Stomach (tissue), 9 donors: ENCODE measurements around the gene OPCML. TPM values are rescaled to one million over a fixed set of nuclear protein-coding genes. Genes with fewer than 3 reads are reported as not detected.
A peak's percentile ranks its signal among the peaks of the same experiment; 100 is the strongest.

Experiments
- DNase-seq, 2 donors: peaks; one replicate each; pipeline versions ENCODE4 v3.0.0 to v3.0.0-alpha.2; 2013 to 2019
- H3K27ac ChIP-seq, 5 donors: fragments of 200-600 bp in 4 of 5; sonication (generic) in 4 of 5; one replicate each; pipeline ENCODE4 v1.5.1; 2013 to 2019; ENCODE audit warnings: mild to moderate bottlenecking in 1 of 5, moderate library complexity in 1 of 5
- H3K27me3 ChIP-seq, 3 donors: fragments of 200-600 bp; sonication (generic); one replicate each; pipeline ENCODE4 v1.5.1; 2017 to 2019; ENCODE audit warnings: mixed run types in 1 of 3
- H3K36me3 ChIP-seq, 4 donors: fragments of 200-600 bp; sonication (generic); 1 replicate in 3 of 4; 2 replicates in 1 of 4; pipeline ENCODE4 v1.5.1; 2016 to 2019
- H3K4me1 ChIP-seq, 4 donors: fragments of 200-600 bp; sonication (generic); one replicate each; pipeline ENCODE4 v1.5.1; 2016 to 2019
- H3K4me3 ChIP-seq, 4 donors: fragments of 200-600 bp; sonication (generic) in 3 of 4; one replicate each; pipeline ENCODE4 v1.5.1; 2016 to 2019; ENCODE audit warnings: mild to moderate bottlenecking in 1 of 4
- H3K9me3 ChIP-seq, 4 donors: fragments of 200-600 bp; sonication (generic); one replicate each; pipeline ENCODE4 v1.5.1; 2016 to 2019
- EP300 ChIP-seq: sonication (generic); formaldehyde crosslinking; IDR thresholded peaks from one replicate; pipeline ENCODE4 v1.6.1; 2017; ENCODE audit warnings: antibody characterized with exemption
- POLR2A ChIP-seq, 4 donors: fragments of 450-650 bp; IDR thresholded peaks; one replicate each; pipeline ENCODE4 v1.6.1; 2016; ENCODE audit warnings: antibody characterized with exemption in 4 of 4, control low read depth in 2 of 4, mild to moderate bottlenecking in 1 of 4, moderate library complexity in 1 of 4
- POLR2AphosphoS5 ChIP-seq, 3 donors: sonication (generic); formaldehyde crosslinking; IDR thresholded peaks; one replicate each; pipeline ENCODE4 v1.6.1; 2016; ENCODE audit warnings: antibody characterized with exemption in 3 of 3
- WGBS, 5 donors: extraction: QIAGEN DNeasy Blood & Tissue Kit in 3 of 5; methylation state at CpG; one replicate each; pipeline versions ENCODE4 v1.1.5 to v1.1.7; 2013 to 2018; 5-methylcytosine and 5-hydroxymethylcytosine counted together
- intact Hi-C: fragments of 100-400 bp; cut with DNase I; formaldehyde crosslinking; loops from one replicate; pipeline ENCODE4 v1.15.1; 2023; ENCODE audit warnings: low total_unique reads
- polyA plus RNA-seq, 3 donors: library from polyadenylated mRNA; stranded (reverse); fragments of 200-250 nt; gene quantifications; one replicate each; pipeline ENCODE4 v1.2.3, GENCODE V29; 2013
- total RNA-seq, 5 donors: library from RNA; depleted of rRNA; stranded (reverse); fragments of >200 nt; gene quantifications; one replicate each; pipeline versions ENCODE4 v1.1.0 to v1.2.3, GENCODE V29; 2014 to 2016
- TF ChIP-seq, protein P1 (sequence below), 7 experiments: fragments of 450-650 bp in 4 of 7; fragments of 200-600 bp in 3 of 7; sonication (generic) in 3 of 7; IDR thresholded peaks; one replicate each; pipeline ENCODE4 v1.5.1; 2016 to 2019; ENCODE audit warnings: antibody characterized with exemption in 7 of 7, control low read depth in 2 of 7, mild to moderate bottlenecking in 1 of 7
- donor health status: healthy with polysubstance abuse.
- donor health status: Bipolar disorder and iron deficiency.
- donor health status: healthy.

Gene OPCML
- total and polyA plus RNA-seq, 8 donors = 0.03 to 0.92 (median 0.55) TPM; not detected in 3

DNA sequence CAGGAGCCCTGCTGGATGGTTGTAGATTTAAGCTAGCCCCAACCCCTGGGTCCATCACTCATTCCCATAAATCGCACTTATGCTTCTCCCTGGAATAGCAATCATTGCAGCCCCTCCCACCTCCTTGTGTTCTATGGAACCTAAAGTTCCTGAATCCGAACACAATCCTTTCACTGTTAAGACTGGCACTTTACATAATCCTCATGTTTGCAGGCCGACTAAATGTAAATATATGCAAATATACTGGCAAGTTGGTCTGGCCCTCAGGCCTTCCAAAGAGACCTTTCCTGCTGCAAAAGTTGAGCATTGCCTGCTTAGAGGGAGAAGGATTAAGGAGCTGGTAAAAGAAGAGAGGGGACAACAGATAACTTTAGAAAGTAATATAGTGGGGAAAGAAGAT lies 892.9 kb downstream of the OPCML start:
- no peaks in the 10 kb centered on the region for H3K9me3 ChIP-seq
- intact Hi-C loops = no loop called here
- no peak overlapping the region for H3K27ac ChIP-seq
- DNase-seq = no peak
- H3K4me3 ChIP-seq = no peak overlapping the region
- 46 to 57% (median 50%) methylated on average over 3 of the region's 3 CpGs for WGBS, 5 donors
- H3K36me3 ChIP-seq = no peaks in the 10 kb centered on the region
- TF ChIP-seq EP300 (no peak), POLR2A (IDR thresholded peaks at IDR 0.05) (no peak), POLR2AphosphoS5 (IDR thresholded peaks at IDR 0.05) (no peak)
- TF ChIP-seq, protein P1, sequence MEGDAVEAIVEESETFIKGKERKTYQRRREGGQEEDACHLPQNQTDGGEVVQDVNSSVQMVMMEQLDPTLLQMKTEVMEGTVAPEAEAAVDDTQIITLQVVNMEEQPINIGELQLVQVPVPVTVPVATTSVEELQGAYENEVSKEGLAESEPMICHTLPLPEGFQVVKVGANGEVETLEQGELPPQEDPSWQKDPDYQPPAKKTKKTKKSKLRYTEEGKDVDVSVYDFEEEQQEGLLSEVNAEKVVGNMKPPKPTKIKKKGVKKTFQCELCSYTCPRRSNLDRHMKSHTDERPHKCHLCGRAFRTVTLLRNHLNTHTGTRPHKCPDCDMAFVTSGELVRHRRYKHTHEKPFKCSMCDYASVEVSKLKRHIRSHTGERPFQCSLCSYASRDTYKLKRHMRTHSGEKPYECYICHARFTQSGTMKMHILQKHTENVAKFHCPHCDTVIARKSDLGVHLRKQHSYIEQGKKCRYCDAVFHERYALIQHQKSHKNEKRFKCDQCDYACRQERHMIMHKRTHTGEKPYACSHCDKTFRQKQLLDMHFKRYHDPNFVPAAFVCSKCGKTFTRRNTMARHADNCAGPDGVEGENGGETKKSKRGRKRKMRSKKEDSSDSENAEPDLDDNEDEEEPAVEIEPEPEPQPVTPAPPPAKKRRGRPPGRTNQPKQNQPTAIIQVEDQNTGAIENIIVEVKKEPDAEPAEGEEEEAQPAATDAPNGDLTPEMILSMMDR (IDR thresholded peaks at IDR 0.05) = no peak
- H3K4me1 ChIP-seq = no peaks in the 10 kb centered on the region
- no peaks in the 10 kb centered on the region for H3K27me3 ChIP-seq

DNA sequence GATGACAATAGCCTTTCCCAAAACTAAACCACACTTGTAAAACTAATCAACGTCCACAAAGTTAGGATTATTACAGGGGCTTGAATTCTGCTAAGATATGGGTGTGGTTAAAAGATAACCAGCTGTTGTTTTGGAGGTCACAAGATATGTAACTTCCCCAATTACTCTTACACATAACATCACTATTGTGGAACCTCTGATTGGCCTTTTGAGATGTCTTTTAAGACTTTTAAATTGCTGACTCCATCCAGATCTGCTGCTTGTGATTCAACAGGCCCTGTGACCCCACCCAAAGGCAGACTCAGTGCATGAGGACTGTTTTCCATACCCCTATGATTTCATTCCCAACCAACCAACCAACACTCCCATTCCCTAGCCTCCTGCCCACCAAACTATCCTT lies 893.9 kb downstream of the OPCML start:
- intact Hi-C loops = no loop called here
- WGBS, 5 donors = 59 to 67% (median 64%) methylated on average over 1 of the region's 1 CpG
- Histone ChIP-seq H3K4me3 (no peak overlapping the region), H3K27ac (no peak overlapping the region), H3K27me3 (no peaks in the 10 kb centered on the region), H3K9me3 (no peaks in the 10 kb centered on the region), H3K36me3 (no peaks in the 10 kb centered on the region), H3K4me1 (no peaks in the 10 kb centered on the region)
- no peak for DNase-seq
- TF ChIP-seq POLR2AphosphoS5 (IDR thresholded peaks at IDR 0.05) (no peak), POLR2A (IDR thresholded peaks at IDR 0.05) (no peak), EP300 (no peak)
- TF ChIP-seq, protein P1 (IDR thresholded peaks at IDR 0.05) = no peak

- intact Hi-C loops = no loop called here
Observed at GRCh38 chr11:132636523-132636922, 895.8 kb downstream of the OPCML start.

DNA sequence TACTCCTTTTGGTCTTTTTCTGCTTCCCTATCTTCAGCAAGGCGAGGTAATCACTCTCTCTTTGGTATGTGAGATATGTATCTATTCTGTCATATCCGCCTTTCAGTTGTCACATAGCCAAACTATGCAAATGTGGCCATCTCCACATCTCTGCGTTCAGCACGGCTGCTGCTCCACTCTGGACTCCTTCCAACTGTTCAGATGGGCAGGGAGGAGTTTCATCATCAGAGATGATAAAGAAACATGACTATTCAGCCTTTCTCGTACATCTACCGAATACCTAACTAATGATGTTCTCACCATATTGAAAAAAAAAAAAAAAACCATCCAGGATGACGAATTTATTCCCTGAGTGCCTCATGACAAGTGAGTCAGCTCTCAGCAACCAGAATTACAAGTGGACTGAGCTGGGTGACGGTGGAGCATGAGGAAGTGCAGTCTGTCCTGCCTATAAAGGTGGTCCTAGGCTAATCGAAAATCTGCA lies 899.6 kb downstream of the OPCML start:
- intact Hi-C loops = no loop called here
- TF ChIP-seq POLR2A (IDR thresholded peaks at IDR 0.05) (no peak), EP300 (no peak), POLR2AphosphoS5 (IDR thresholded peaks at IDR 0.05) (no peak)
- TF ChIP-seq, protein P1 (IDR thresholded peaks at IDR 0.05) = no peak
- H3K36me3 ChIP-seq = no peaks in the 10 kb centered on the region
- no peak overlapping the region for H3K4me3 ChIP-seq
- H3K27me3 ChIP-seq = no peaks in the 10 kb centered on the region
- no peak overlapping the region for H3K27ac ChIP-seq
- 69 to 81% (median 71%) methylated on average over 9 of the region's 9 CpGs for WGBS, 5 donors
- peak in 1 of 2 donors; percentile 36 for DNase-seq
- no peaks in the 10 kb centered on the region for H3K4me1 ChIP-seq
- peaks cover 0 to 7% (median 0%) of the 10 kb centered on the region in 4 donors for H3K9me3 ChIP-seq

More at GRCh38 chr11:132636523-132636922, 895.8 kb downstream of the OPCML start:
- H3K4me3 ChIP-seq = no peak overlapping the region
- no peak for DNase-seq
- no peaks in the 10 kb centered on the region for H3K27me3 ChIP-seq
- no peaks in the 10 kb centered on the region for H3K36me3 ChIP-seq
- TF ChIP-seq, protein P1 (IDR thresholded peaks at IDR 0.05) = no peak
- TF ChIP-seq POLR2A (IDR thresholded peaks at IDR 0.05) (no peak), POLR2AphosphoS5 (IDR thresholded peaks at IDR 0.05) (no peak), EP300 (no peak)
- no peak overlapping the region for H3K27ac ChIP-seq
- H3K9me3 ChIP-seq = no peaks in the 10 kb centered on the region
- H3K4me1 ChIP-seq = no peaks in the 10 kb centered on the region
- WGBS, 5 donors = 83 to 91% (median 88%) methylated on average over 4 of the region's 4 CpGs
